Mucosa of descending colon (tissue), 3 donors: ENCODE data around the gene CACNA2D1. TPM values are rescaled to one million over a fixed set of nuclear protein-coding genes. Genes with fewer than 3 reads are reported as not detected.

Experiments
- ATAC-seq: fragments of 200-7000 bp; cut with Tn5 transposase; one replicate; pipeline ENCODE4 v1.9.1; 2020; ENCODE audit warnings: mild to moderate bottlenecking, moderate library complexity
- DNase-seq, 3 donors: peaks; one replicate each; pipeline ENCODE4 v3.0.0-alpha.2; 2020
- H3K36me3 ChIP-seq: fragments of 200-600 bp; one replicate; pipeline ENCODE4 v1.8.0; 2021; ENCODE audit warnings: low read depth, mild to moderate bottlenecking
- H3K4me1 ChIP-seq: fragments of 200-600 bp; one replicate; pipeline ENCODE4 v1.8.0; 2021; ENCODE audit warnings: low read depth, mild to moderate bottlenecking
- H3K4me3 ChIP-seq: fragments of 200-600 bp; one replicate; pipeline ENCODE4 v1.8.0; 2021; ENCODE audit warnings: mild to moderate bottlenecking
- H3K9me3 ChIP-seq: fragments of 200-600 bp; one replicate; pipeline ENCODE4 v1.8.0; 2021; ENCODE audit warnings: mild to moderate bottlenecking
- CTCF ChIP-seq: fragments of 200-600 bp; IDR thresholded peaks from one replicate; pipeline ENCODE4 v1.8.0; 2022; ENCODE audit warnings: antibody characterized with exemption, mild to moderate bottlenecking
- intact Hi-C, 2 donors: fragments of 100-400 bp; cut with DNase I in 1 of 2; cut with micrococcal nuclease in 1 of 2; formaldehyde crosslinking; loops; one replicate each; pipeline versions ENCODE4 v1.11.0 to v1.11.1; 2022; cut with DNase I, micrococcal nuclease
- total RNA-seq, 3 donors: library from RNA; stranded (reverse); fragmentation: NEBNext Ultra II Directional in 2 of 3; extraction: Animal tissue kit (Norgen Biotek cat#: 25700) in 2 of 3; gene quantifications; one replicate each; pipeline versions ENCODE4 v1.2.1 to v1.2.4, GENCODE V29; 2021 to 2023
- donor health status: DM: no; HTN: no; CAD: no; lungs with moderate emphysema.
- donor health status: DM: no; HTN: no; CAD: no.
- donor health status: DM: no; HTN: yes; CAD: no.

Gene CACNA2D1
- total RNA-seq, 3 donors from 2014 or later: 3.9 to 44.1 (median 6.9) TPM

- DNase-seq (no peak), ATAC-seq (no peak)
- Histone ChIP-seq H3K4me1 (no peaks in the 10 kb centered on the region), H3K4me3 (no peak overlapping the region), H3K36me3 (no peaks in the 10 kb centered on the region), H3K9me3 (no peaks in the 10 kb centered on the region)
- intact Hi-C loops: no loop called here
- TF ChIP-seq CTCF: no peak
Measured at GRCh38 chr7:82200601-82201000, 243.0 kb downstream of the CACNA2D1 start.

- intact Hi-C loops: no loop called here
- no peaks in the 10 kb centered on the region for H3K9me3 ChIP-seq
- no peak for TF ChIP-seq CTCF
- no peak for ATAC-seq
- no peaks in the 10 kb centered on the region for H3K4me1 ChIP-seq
- H3K4me3 ChIP-seq: no peak overlapping the region
- H3K36me3 ChIP-seq: no peaks in the 10 kb centered on the region
- no peak for DNase-seq
Measured at GRCh38 chr7:82194016-82194643, 249.4 kb downstream of the CACNA2D1 start.

GRCh38 chr7:82188636-82189035 lies 254.9 kb downstream of the CACNA2D1 start:
- Histone ChIP-seq H3K4me3 (no peak overlapping the region), H3K4me1 (no peaks in the 10 kb centered on the region), H3K9me3 (no peaks in the 10 kb centered on the region), H3K36me3 (no peaks in the 10 kb centered on the region)
- TF ChIP-seq CTCF: no peak
- DNase-seq: no peak
- no peak for ATAC-seq
- intact Hi-C loops: no loop called here

GRCh38 chr7:82185443-82185842 lies 258.1 kb downstream of the CACNA2D1 start:
- DNase-seq (no peak), ATAC-seq (no peak)
- Histone ChIP-seq H3K4me1 (no peaks in the 10 kb centered on the region), H3K4me3 (no peak overlapping the region), H3K36me3 (no peaks in the 10 kb centered on the region), H3K9me3 (no peaks in the 10 kb centered on the region)
- intact Hi-C loops: no loop called here
- TF ChIP-seq CTCF: no peak

GRCh38 chr7:82183634-82184033 lies 259.9 kb downstream of the CACNA2D1 start:
- no peaks in the 10 kb centered on the region for H3K36me3 ChIP-seq
- no peak for ATAC-seq
- H3K4me1 ChIP-seq: no peaks in the 10 kb centered on the region
- H3K4me3 ChIP-seq: no peak overlapping the region
- DNase-seq: no peak
- intact Hi-C loops: no loop called here
- no peaks in the 10 kb centered on the region for H3K9me3 ChIP-seq
- TF ChIP-seq CTCF: no peak

- ATAC-seq (no peak), DNase-seq (no peak)
- Histone ChIP-seq H3K36me3 (no peaks in the 10 kb centered on the region), H3K4me1 (no peaks in the 10 kb centered on the region), H3K9me3 (no peaks in the 10 kb centered on the region), H3K4me3 (no peak overlapping the region)
- intact Hi-C loops: no loop called here
- no peak for TF ChIP-seq CTCF
Measured at GRCh38 chr7:82179311-82179710, 264.3 kb downstream of the CACNA2D1 start.
